ENCODE results near the gene DENND1A.

GRCh38 chr9:123894822-123895221 is 35.1 kb downstream of the DENND1A start:
- TF ChIP-seq CTCF (IDR thresholded peaks at IDR 0.05) (no peak), EZH2phosphoT487 (IDR thresholded peaks at IDR 0.05) (no peak), EZH2 (IDR thresholded peaks at IDR 0.05) (no peak)
